SK-N-SH treated with all-trans-retinoic acid at 6 μM for 48 hours (cell line): ENCODE measurements around the gene RP2.

ENCODE experiments used
- ATAC-seq: fragments of 200-7000 bp; cut with Tn5 transposase; 3 replicates; pipeline ENCODE4 v1.9.1; 2020; ENCODE audit warnings: mild to moderate bottlenecking, moderate library complexity
- ARNTL ChIP-seq: fragments of 450-650 bp; formaldehyde crosslinking; IDR thresholded peaks from 2 replicates; pipeline ENCODE4 v1.5.0; 2020; ENCODE audit warnings: low read depth, mild to moderate bottlenecking, moderate library complexity, borderline replicate concordance
- BACH2 ChIP-seq: fragments of 250-450 bp; sonication (Bioruptor Pico); IDR thresholded peaks from 2 replicates; pipeline ENCODE4 v1.9.0; 2021; ENCODE audit warnings: mild to moderate bottlenecking, borderline replicate concordance
- CREB5 ChIP-seq: fragments of 250-450 bp; sonication (Bioruptor Pico); IDR thresholded peaks from 2 replicates; pipeline ENCODE4 v1.5.1; 2020; ENCODE audit warnings: low read depth, mild to moderate bottlenecking, moderate library complexity
- CSDC2 ChIP-seq: fragments of 250-450 bp; sonication (Bioruptor Pico); IDR thresholded peaks from 2 replicates; pipeline ENCODE4 v1.5.0; 2020; ENCODE audit warnings: mild to moderate bottlenecking, moderate library complexity
- ESRRG ChIP-seq: fragments of 250-450 bp; sonication (Bioruptor Pico); IDR thresholded peaks from 2 replicates; pipeline ENCODE4 v1.6.1; 2021; ENCODE audit warnings: mild to moderate bottlenecking
- GLIS3 ChIP-seq: fragments of 250-450 bp; sonication (Bioruptor Pico); IDR thresholded peaks from 2 replicates; pipeline ENCODE4 v1.5.0; 2020; ENCODE audit warnings: mild to moderate bottlenecking, moderate library complexity
- ISL1 ChIP-seq: fragments of 250-450 bp; sonication (Bioruptor Pico); IDR thresholded peaks from 2 replicates; pipeline ENCODE4 v2.1.2; 2022; ENCODE audit warnings: mild to moderate bottlenecking, moderate library complexity
- OSR1 ChIP-seq: fragments of 250-450 bp; sonication (Bioruptor Pico); IDR thresholded peaks from 2 replicates; pipeline ENCODE4 v1.8.0; 2022; ENCODE audit warnings: moderate library complexity, mild to moderate bottlenecking, inconsistent platforms
- PATZ1 ChIP-seq: fragments of 250-450 bp; sonication (Bioruptor Pico); IDR thresholded peaks from 2 replicates; pipeline ENCODE4 v1.8.0; 2020; ENCODE audit warnings: mild to moderate bottlenecking, moderate library complexity, borderline replicate concordance
- POU6F1 ChIP-seq: fragments of 250-450 bp; sonication (Bioruptor Pico); IDR thresholded peaks from 2 replicates; pipeline ENCODE4 v1.8.0; 2021; ENCODE audit warnings: low read depth, mild to moderate bottlenecking, moderate library complexity, borderline replicate concordance
- PPARA ChIP-seq: fragments of 250-450 bp; sonication (Bioruptor Pico); IDR thresholded peaks from 2 replicates; pipeline ENCODE4 v1.5.0; 2020; ENCODE audit warnings: mild to moderate bottlenecking, borderline replicate concordance
- RARB ChIP-seq: fragments of 250-450 bp; sonication (Bioruptor Pico); IDR thresholded peaks from 2 replicates; pipeline ENCODE4 v1.8.0; 2021; ENCODE audit warnings: mild to moderate bottlenecking, moderate library complexity
- SNAI2 ChIP-seq: fragments of 250-450 bp; sonication (Bioruptor Pico); IDR thresholded peaks from 2 replicates; pipeline ENCODE4 v1.5.0; 2020; ENCODE audit warnings: mild to moderate bottlenecking, moderate library complexity
- TCF4 ChIP-seq: fragments of 250-450 bp; sonication (Bioruptor Pico); IDR thresholded peaks from 2 replicates; pipeline ENCODE4 v1.8.0; 2021; ENCODE audit warnings: mild to moderate bottlenecking, moderate library complexity, borderline replicate concordance
- TOX ChIP-seq: fragments of 250-450 bp; sonication (Bioruptor Pico); IDR thresholded peaks from 2 replicates; pipeline ENCODE4 v1.8.0; 2021; ENCODE audit warnings: mild to moderate bottlenecking, moderate library complexity, borderline replicate concordance
- ZC3H10 ChIP-seq: fragments of 250-450 bp; sonication (Bioruptor Pico); IDR thresholded peaks from 2 replicates; pipeline ENCODE4 v1.5.1; 2021; ENCODE audit warnings: mild to moderate bottlenecking, moderate library complexity
- ZFP3 ChIP-seq: fragments of 250-450 bp; sonication (Bioruptor Pico); IDR thresholded peaks from 2 replicates; pipeline ENCODE4 v1.5.0; 2020; ENCODE audit warnings: mild to moderate bottlenecking, moderate library complexity
- ZFP30 ChIP-seq: fragments of 450-650 bp; formaldehyde crosslinking; IDR thresholded peaks from 2 replicates; pipeline ENCODE4 v1.5.0; 2022; ENCODE audit warnings: mild to moderate bottlenecking, moderate library complexity
- ZNF565 ChIP-seq: fragments of 450-650 bp; formaldehyde crosslinking; conservative IDR thresholded peaks from 2 replicates; pipeline ENCODE4 v1.5.0; 2020; ENCODE audit warnings: low read depth, mild to moderate bottlenecking, moderate library complexity
- ZNF70 ChIP-seq: fragments of 450-650 bp; formaldehyde crosslinking; IDR thresholded peaks from 2 replicates; pipeline ENCODE4 v1.5.0; 2020; ENCODE audit warnings: mild to moderate bottlenecking, moderate library complexity
- ZNF8 ChIP-seq: fragments of 450-650 bp; formaldehyde crosslinking; IDR thresholded peaks from 2 replicates; pipeline ENCODE4 v1.5.0; 2020; ENCODE audit warnings: mild to moderate bottlenecking, moderate library complexity
- TF ChIP-seq, protein P1 (sequence below): fragments of 250-450 bp; sonication (Bioruptor Pico); IDR thresholded peaks from 2 replicates; pipeline ENCODE4 v1.5.1; 2021; ENCODE audit warnings: mild to moderate bottlenecking, moderate library complexity

The RP2 gene

DNA sequence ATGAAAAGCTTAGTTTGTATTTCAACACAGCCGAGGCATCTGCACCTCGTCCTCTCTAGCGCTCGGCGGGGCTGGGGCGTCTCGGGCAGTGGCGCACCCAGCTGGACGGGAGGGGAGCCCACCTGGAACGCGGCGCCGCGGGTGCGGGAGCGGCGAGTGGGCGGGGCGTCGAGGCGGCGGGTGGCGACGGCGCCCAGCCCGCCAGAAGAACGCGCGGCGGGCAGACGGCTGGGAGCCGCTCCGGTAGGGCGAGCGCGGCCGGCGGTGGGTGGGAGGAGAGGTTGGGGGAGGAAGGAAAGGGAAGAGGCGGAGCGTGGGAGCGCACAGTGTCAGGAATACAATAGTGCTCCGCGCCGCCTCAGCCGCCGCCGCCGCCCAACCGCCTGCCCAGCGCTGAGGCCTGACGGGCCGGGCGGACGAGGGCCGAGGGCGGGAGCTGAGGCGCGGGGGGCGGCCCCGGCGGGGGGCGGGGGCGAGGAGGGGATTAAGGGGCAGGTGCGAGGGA, 75.3 kb downstream of the RP2 start, which contains the start of gene JADE3:
JADE3 (plus strand) TSS at position 324 of the 505 bp plus-strand sequence. CDS start 72,474 bp downstream, outside the sequence.
- peak; percentile 91 for ATAC-seq
- TF ChIP-seq ZNF8 (CRISPR knock-in tag), result no peak
- no peak for TF ChIP-seq TCF4
- TF ChIP-seq PPARA (CRISPR knock-in tag), result no peak
- no peak for TF ChIP-seq SNAI2
- no peak for TF ChIP-seq PATZ1 (CRISPR knock-in tag)
- no peak for TF ChIP-seq ZNF70 (CRISPR knock-in tag)
- TF ChIP-seq CREB5 (CRISPR knock-in tag), result no peak
- no peak for TF ChIP-seq BACH2 (CRISPR knock-in tag)
- no peak for TF ChIP-seq TOX (CRISPR knock-in tag)
- TF ChIP-seq ZFP3 (CRISPR knock-in tag), result no peak
- TF ChIP-seq ZNF565 (CRISPR knock-in tag), result no peak
- TF ChIP-seq, protein P1, sequence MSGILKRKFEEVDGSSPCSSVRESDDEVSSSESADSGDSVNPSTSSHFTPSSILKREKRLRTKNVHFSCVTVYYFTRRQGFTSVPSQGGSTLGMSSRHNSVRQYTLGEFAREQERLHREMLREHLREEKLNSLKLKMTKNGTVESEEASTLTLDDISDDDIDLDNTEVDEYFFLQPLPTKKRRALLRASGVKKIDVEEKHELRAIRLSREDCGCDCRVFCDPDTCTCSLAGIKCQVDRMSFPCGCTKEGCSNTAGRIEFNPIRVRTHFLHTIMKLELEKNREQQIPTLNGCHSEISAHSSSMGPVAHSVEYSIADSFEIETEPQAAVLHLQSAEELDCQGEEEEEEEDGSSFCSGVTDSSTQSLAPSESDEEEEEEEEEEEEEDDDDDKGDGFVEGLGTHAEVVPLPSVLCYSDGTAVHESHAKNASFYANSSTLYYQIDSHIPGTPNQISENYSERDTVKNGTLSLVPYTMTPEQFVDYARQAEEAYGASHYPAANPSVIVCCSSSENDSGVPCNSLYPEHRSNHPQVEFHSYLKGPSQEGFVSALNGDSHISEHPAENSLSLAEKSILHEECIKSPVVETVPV, result no peak
- TF ChIP-seq ESRRG (CRISPR knock-in tag), result no peak
- no peak for TF ChIP-seq ISL1 (CRISPR knock-in tag)
- TF ChIP-seq ARNTL, result no peak

- TF ChIP-seq ZNF8 (CRISPR knock-in tag) (no peak), CSDC2 (CRISPR knock-in tag) (no peak), POU6F1 (CRISPR knock-in tag) (no peak), PATZ1 (CRISPR knock-in tag) (no peak), SNAI2 (no peak)
- TF ChIP-seq, protein P1, result no peak
- ATAC-seq, result peak; percentile 84
These were observed 76.0 kb downstream of the RP2 start for GRCh38 chrX:46912603-46913491.

DNA sequence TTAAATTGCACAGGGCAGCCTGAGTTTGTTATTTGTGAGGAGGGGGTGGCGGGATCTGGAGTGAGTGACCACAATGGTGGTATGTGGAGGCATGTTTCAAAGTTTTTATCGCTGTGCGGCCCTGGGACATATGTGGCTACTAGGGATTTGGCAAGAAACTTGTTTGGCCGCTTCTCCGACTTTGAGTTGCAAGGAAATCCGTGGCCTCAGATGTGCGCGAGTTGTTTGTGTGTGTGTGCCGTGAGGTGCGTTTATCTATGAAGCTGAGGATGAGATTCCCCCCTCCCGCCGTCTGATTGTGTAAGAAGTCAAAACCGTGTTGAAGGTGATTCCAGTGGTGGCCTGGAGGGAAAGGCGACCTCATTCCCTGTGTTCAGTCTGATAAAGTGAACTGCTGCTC, 76.8 kb downstream of the RP2 start:
- TF ChIP-seq BACH2 (CRISPR knock-in tag), result no peak
- no peak for TF ChIP-seq ZNF8 (CRISPR knock-in tag)
- TF ChIP-seq RARB (CRISPR knock-in tag), result no peak
- no peak for TF ChIP-seq TCF4
- TF ChIP-seq TOX (CRISPR knock-in tag), result no peak
- no peak for TF ChIP-seq ZNF70 (CRISPR knock-in tag)
- TF ChIP-seq OSR1 (CRISPR knock-in tag), result no peak
- no peak for TF ChIP-seq ZNF565 (CRISPR knock-in tag)
- no peak for TF ChIP-seq SNAI2
- no peak for TF ChIP-seq ZFP30 (CRISPR knock-in tag)
- TF ChIP-seq ZC3H10 (CRISPR knock-in tag), result no peak
- no peak for TF ChIP-seq ARNTL
- no peak for TF ChIP-seq POU6F1 (CRISPR knock-in tag)
- TF ChIP-seq, protein P1, result no peak
- TF ChIP-seq ISL1 (CRISPR knock-in tag), result no peak
- no peak for TF ChIP-seq GLIS3 (CRISPR knock-in tag)
- ATAC-seq, result no peak; the same call in 2 of the 3 replicates
